ENCODE measurements around the gene HMGCS2. TPM values are rescaled to one million over a fixed set of nuclear protein-coding genes. Genes with fewer than 3 reads are reported as not detected.

The HMGCS2 gene
- total and polyA plus RNA-seq, 5 donors = 0.82 to 50.8 (median 21.2) TPM

- no peaks in the 10 kb centered on the region for H3K27me3 ChIP-seq (ENCODE audit: control insufficient read depth, insufficient read depth)
- peaks cover 10% of the 10 kb centered on the region for H3K4me1 ChIP-seq (ENCODE audit: control insufficient read depth, insufficient read depth, low read length)
- H3K4me3 ChIP-seq (ENCODE audit: low read length) = no peak overlapping the region
- WGBS = 83% methylated on average over 13 of the region's 13 CpGs
- no peaks in the 10 kb centered on the region for H3K9me3 ChIP-seq (ENCODE audit: control insufficient read depth, low read length)
- no peak overlapping the region for H3K27ac ChIP-seq (ENCODE audit: low read length)
- intact Hi-C loops (cut with DNase I) = loop anchor here in 1 of 4 donors (5.0 kb wide), 1 partner anchor 66 kb away; no protein-coding TSS in a partner anchor
- ATAC-seq (no peak), DNase-seq (no peak)
Measured at GRCh38 chr1:119740896-119741780, 27.6 kb downstream of the HMGCS2 start.

- DNase-seq (no peak), ATAC-seq (no peak)
- intact Hi-C loops (cut with DNase I) = loop anchor here in 1 of 4 donors (5.0 kb wide), 1 partner anchor 67 kb away; no protein-coding TSS in a partner anchor
- no peaks in the 10 kb centered on the region for H3K27me3 ChIP-seq (ENCODE audit: control insufficient read depth, insufficient read depth)
- H3K4me1 ChIP-seq (ENCODE audit: control insufficient read depth, insufficient read depth, low read length) = peaks cover 14% of the 10 kb centered on the region
- H3K9me3 ChIP-seq (ENCODE audit: control insufficient read depth, low read length) = no peaks in the 10 kb centered on the region
- no peak overlapping the region for H3K27ac ChIP-seq (ENCODE audit: low read length)
- no peak overlapping the region for H3K4me3 ChIP-seq (ENCODE audit: low read length)
- 91% methylated on average over 2 of the region's 2 CpGs for WGBS
Measured at GRCh38 chr1:119740261-119740660, 28.4 kb downstream of the HMGCS2 start.

DNA sequence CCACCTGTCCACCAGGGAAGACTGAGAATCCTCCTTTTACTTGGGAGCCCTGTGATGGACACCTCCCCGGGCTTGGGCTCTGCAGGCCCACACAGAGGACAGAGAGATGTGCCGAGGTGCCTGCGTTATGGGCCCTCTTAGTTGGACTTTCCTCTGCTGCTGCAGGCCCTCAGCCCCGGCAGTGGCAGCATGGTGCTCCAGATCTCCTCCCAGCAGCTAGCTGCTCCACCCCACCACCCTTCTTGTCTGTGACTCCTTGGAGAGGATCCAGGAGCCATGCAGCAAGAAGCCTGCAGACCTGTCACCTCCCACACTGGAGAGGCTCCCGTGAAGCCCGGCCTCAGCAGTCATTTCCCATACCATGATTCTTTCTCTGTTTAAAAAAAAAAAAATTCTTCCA lies 29.6 kb downstream of the HMGCS2 start:
- no peaks in the 10 kb centered on the region for H3K27me3 ChIP-seq (ENCODE audit: control insufficient read depth, insufficient read depth)
- no peak overlapping the region for H3K27ac ChIP-seq (ENCODE audit: low read length)
- H3K4me1 ChIP-seq (ENCODE audit: control insufficient read depth, insufficient read depth, low read length) = peaks cover 17% of the 10 kb centered on the region
- WGBS = 56% methylated on average over 6 of the region's 6 CpGs
- H3K4me3 ChIP-seq (ENCODE audit: low read length) = no peak overlapping the region
- intact Hi-C loops (cut with DNase I) = no loop called here
- no peaks in the 10 kb centered on the region for H3K9me3 ChIP-seq (ENCODE audit: control insufficient read depth, low read length)
- ATAC-seq (no peak), DNase-seq (no peak)

DNA sequence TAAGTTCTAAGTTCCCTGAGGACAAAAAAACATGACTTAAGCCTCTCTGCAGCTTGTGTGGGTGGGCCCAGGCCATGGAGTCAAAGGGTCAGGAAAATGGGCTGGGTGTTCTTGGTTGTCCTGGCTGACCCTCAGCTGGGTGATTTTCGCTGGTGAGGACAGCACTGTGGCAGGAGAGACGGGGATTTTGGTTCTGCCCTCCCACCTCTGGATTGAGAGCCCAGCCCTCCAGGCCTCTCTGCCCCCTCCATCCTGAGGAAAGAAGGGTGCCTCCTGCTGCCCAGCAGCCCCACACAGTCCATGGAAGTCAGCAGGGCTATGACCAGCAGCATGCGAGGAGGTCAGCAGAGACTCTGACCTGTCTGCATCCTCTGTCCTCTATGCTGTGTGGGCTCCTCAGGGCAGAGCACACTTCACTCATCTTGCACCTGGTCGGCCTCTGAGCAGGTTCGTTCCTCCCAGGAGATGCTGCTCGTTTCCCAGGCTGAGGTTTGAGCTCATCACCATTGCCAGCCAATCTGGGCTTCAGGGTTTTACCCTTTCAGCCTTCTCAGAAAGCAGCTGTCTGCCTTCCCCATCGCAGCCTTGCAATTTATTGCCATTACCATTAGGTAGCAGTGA lies 30.5 kb downstream of the HMGCS2 start:
- WGBS = 75% methylated on average over 7 of the region's 7 CpGs
- H3K27ac ChIP-seq (ENCODE audit: low read length) = no peak overlapping the region
- ATAC-seq = peak; percentile 9 to 12

GRCh38 chr1:119737040-119737682 lies 31.5 kb downstream of the HMGCS2 start:
- 41% methylated on average over 16 of the region's 16 CpGs for WGBS
- ATAC-seq (peak; percentile 40 to 67), DNase-seq (peak; percentile 63 to 86 (median 77))
- no peaks in the 10 kb centered on the region for H3K27me3 ChIP-seq (ENCODE audit: control insufficient read depth, insufficient read depth)
- intact Hi-C loops (cut with DNase I) = no loop called here
- H3K27ac ChIP-seq (ENCODE audit: low read length) = no peak overlapping the region
- H3K4me1 ChIP-seq (ENCODE audit: control insufficient read depth, insufficient read depth, low read length) = peaks cover 13% of the 10 kb centered on the region
- H3K4me3 ChIP-seq (ENCODE audit: low read length) = no peak overlapping the region
- H3K9me3 ChIP-seq (ENCODE audit: control insufficient read depth, low read length) = no peaks in the 10 kb centered on the region

More for the DNA sequence above, 30.5 kb downstream of the HMGCS2 start:
- intact Hi-C loops (cut with DNase I) = no loop called here
- Histone ChIP-seq H3K4me1 (ENCODE audit: control insufficient read depth, insufficient read depth, low read length) (peaks cover 13% of the 10 kb centered on the region), H3K27me3 (ENCODE audit: control insufficient read depth, insufficient read depth) (no peaks in the 10 kb centered on the region), H3K4me3 (ENCODE audit: low read length) (no peak overlapping the region), H3K9me3 (ENCODE audit: control insufficient read depth, low read length) (no peaks in the 10 kb centered on the region)
- peak in 2 of 3 donors; percentile 63 to 72 for DNase-seq

GRCh38 chr1:119736649-119737039 lies 32.1 kb downstream of the HMGCS2 start:
- DNase-seq (no peak), ATAC-seq (no peak)
- Histone ChIP-seq H3K27me3 (ENCODE audit: control insufficient read depth, insufficient read depth) (no peaks in the 10 kb centered on the region), H3K4me3 (ENCODE audit: low read length) (no peak overlapping the region), H3K4me1 (ENCODE audit: control insufficient read depth, insufficient read depth, low read length) (peaks cover 13% of the 10 kb centered on the region), H3K27ac (ENCODE audit: low read length) (no peak overlapping the region), H3K9me3 (ENCODE audit: control insufficient read depth, low read length) (no peaks in the 10 kb centered on the region)
- 96% methylated on average over 2 of the region's 2 CpGs for WGBS
- intact Hi-C loops (cut with DNase I) = no loop called here

DNA sequence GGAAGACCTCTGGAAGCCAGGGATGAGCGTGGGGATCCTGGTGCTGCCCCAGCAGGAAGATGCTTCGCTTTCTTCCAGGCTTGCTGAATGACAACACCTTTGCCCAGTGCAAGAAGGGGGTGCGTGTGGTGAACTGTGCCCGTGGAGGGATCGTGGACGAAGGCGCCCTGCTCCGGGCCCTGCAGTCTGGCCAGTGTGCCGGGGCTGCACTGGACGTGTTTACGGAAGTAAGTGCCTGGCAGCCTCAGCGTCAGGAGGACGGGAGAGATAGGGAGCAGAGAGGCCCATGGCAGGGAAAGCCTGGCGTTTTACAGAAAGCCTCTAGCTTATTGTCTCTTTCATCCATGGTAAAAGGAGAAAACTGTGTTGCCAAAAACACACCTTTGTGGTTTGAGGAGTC lies 33.5 kb downstream of the HMGCS2 start:
- WGBS = 53% methylated on average over 14 of the region's 14 CpGs
- peak overlapping the region; percentile 23 for H3K27ac ChIP-seq (ENCODE audit: low read length)
- peaks cover 13% of the 10 kb centered on the region for H3K4me1 ChIP-seq (ENCODE audit: control insufficient read depth, insufficient read depth, low read length)
- peak; percentile 59 to 62 for ATAC-seq
- no peaks in the 10 kb centered on the region for H3K27me3 ChIP-seq (ENCODE audit: control insufficient read depth, insufficient read depth)
- no peak overlapping the region for H3K4me3 ChIP-seq (ENCODE audit: low read length)
- intact Hi-C loops (cut with DNase I) = no loop called here
- no peaks in the 10 kb centered on the region for H3K9me3 ChIP-seq (ENCODE audit: control insufficient read depth, low read length)
- peak; percentile 56 to 83 (median 82) for DNase-seq

- Histone ChIP-seq H3K27ac (ENCODE audit: low read length) (no peak overlapping the region), H3K9me3 (ENCODE audit: control insufficient read depth, low read length) (no peaks in the 10 kb centered on the region), H3K4me3 (ENCODE audit: low read length) (no peak overlapping the region), H3K27me3 (ENCODE audit: control insufficient read depth, insufficient read depth) (no peaks in the 10 kb centered on the region), H3K4me1 (ENCODE audit: control insufficient read depth, insufficient read depth, low read length) (peaks cover 13% of the 10 kb centered on the region)
- intact Hi-C loops (cut with DNase I) = no loop called here
- no peak for ATAC-seq
- WGBS = 96% methylated on average over 3 of the region's 3 CpGs
- DNase-seq = no peak
Measured at GRCh38 chr1:119733754-119734153, 35.0 kb downstream of the HMGCS2 start.

DNA sequence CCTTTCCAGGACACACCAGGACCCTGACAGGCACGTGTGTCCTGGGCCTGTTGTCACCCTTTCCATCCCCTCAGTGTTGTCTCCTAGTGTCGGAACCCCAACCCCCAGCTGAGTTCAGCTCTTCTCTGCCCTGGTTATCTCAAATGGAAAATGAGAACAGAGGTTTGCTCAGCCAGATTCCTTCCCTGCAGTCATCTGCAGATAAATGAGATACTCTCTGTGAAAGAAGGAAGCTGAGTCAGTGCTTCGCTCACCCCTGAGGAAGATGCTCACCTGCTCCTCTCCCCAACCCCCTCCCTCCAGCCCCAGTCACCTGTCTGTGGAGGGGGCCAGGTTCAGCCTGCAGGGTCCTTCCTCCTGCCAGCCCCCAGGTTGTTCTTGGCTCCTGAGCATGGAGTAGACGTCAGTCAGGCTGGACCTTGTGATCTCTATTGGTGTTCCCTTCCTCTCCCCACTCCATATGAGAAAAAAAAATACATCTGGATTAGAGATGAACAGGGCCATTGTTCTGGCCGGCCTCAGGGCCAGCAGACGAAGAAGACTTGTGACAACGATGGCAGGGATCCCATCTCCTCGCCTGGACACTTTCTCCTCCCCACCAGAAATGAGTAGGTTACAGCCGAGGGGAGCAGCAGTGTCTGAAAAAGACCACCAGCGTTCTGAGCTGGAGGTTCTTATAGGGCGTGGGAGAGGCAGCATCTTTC lies 36.1 kb downstream of the HMGCS2 start:
- WGBS = 50% methylated on average over 11 of the region's 11 CpGs
- DNase-seq (no peak), ATAC-seq (no peak)
- H3K27me3 ChIP-seq (ENCODE audit: control insufficient read depth, insufficient read depth) = no peaks in the 10 kb centered on the region
- peaks cover 11% of the 10 kb centered on the region for H3K4me1 ChIP-seq (ENCODE audit: control insufficient read depth, insufficient read depth, low read length)
- H3K4me3 ChIP-seq (ENCODE audit: low read length) = no peak overlapping the region
- H3K9me3 ChIP-seq (ENCODE audit: control insufficient read depth, low read length) = no peaks in the 10 kb centered on the region
- intact Hi-C loops (cut with DNase I) = no loop called here
- H3K27ac ChIP-seq (ENCODE audit: low read length) = no peak overlapping the region

DNA sequence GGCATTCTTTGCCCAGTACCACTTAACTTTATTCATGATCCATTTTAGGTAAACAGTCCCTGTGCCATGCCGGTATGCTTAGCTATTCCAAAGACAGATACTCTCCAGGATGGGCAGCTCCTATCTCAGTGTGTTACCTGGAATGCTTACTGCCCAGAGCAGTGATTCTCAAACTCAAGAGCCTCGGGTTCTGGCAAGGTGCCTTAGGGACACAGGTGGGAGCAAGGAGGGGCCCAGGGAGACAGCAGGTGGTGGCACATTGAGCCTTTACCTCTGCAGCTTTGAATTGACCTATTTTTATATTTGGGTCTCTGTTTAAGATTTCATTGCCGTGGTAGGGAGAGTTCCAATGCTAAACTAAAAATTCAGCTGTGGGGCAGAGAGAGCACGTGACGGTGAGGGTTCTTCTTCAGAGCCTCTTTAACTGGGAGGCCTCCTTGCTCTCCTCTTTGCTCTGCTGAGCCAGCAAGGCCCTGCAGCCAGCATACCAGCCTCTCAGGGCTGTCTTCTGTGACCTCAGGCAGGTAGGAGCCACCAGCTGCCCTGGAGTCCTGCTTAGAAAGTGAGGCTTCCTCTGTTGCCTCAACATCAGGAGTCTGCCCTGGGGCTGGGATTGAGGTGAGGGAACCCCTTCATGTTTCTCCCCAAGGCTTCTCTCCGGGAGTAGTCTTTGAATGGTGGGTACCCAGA lies 36.8 kb downstream of the HMGCS2 start:
- ATAC-seq = no peak
- DNase-seq = no peak

More for the DNA sequence above, 36.8 kb downstream of the HMGCS2 start:
- intact Hi-C loops (cut with DNase I) = no loop called here
- Histone ChIP-seq H3K4me3 (ENCODE audit: low read length) (no peak overlapping the region), H3K27me3 (ENCODE audit: control insufficient read depth, insufficient read depth) (no peaks in the 10 kb centered on the region), H3K4me1 (ENCODE audit: control insufficient read depth, insufficient read depth, low read length) (peaks cover 7% of the 10 kb centered on the region), H3K27ac (ENCODE audit: low read length) (no peak overlapping the region), H3K9me3 (ENCODE audit: control insufficient read depth, low read length) (no peaks in the 10 kb centered on the region)
- 90% methylated on average over 6 of the region's 6 CpGs for WGBS
